ENCODE measurements around the gene COX4I1. TPM values are rescaled to one million over a fixed set of nuclear protein-coding genes. Genes with fewer than 3 reads are reported as not detected.

The COX4I1 gene
- total and polyA plus RNA-seq, 9 of the 15 experiments (the other 6 are each of a cell fraction or from before 2014, with no cell fraction given), result 651 to 2,356 (median 1,032) TPM

- no peak for TF ChIP-seq ATF2 (CRISPR knock-in tag; IDR thresholded peaks at IDR 0.05)
- TF ChIP-seq NUFIP1 (IDR thresholded peaks at IDR 0.05; ENCODE audit: partially characterized antibody), result no peak
- no peak for TF ChIP-seq PML (IDR thresholded peaks at IDR 0.05; ENCODE audit: low read length)
- TF ChIP-seq NFRKB (IDR thresholded peaks at IDR 0.05; ENCODE audit: low read depth), result no peak
These were observed 20.3 kb downstream of the COX4I1 start (continued) for GRCh38 chr16:85819771-85820170.

GRCh38 chr16:85820604-85821372 lies 21.3 kb downstream of the COX4I1 start:
- Histone ChIP-seq H3K27me3 (ENCODE audit: control insufficient read depth in 2 of 2, insufficient read depth in 2 of 2, low read length in 2 of 2) (peaks cover 6 to 37% of the 10 kb centered on the region in 2 experiments; a peak in 3 of 5 replicates), H3K9ac (ENCODE audit: insufficient read depth in 1 of 2, low read depth in 2 of 2, low read length in 2 of 2) (no peak overlapping the region), H4K20me1 (replicated peaks; ENCODE audit: control insufficient read depth, insufficient read depth, low read length) (peaks cover 8% of the 10 kb centered on the region), H3K27ac (ENCODE audit: extremely low read depth, low read depth, low read length) (no peak overlapping the region), H3K4me3 (no peak overlapping the region), H3K4me1 (replicated peaks in 1 of 2; ENCODE audit: control insufficient read depth in 2 of 2, insufficient read depth in 2 of 2, low read length in 2 of 2) (peaks cover 0 to 7% of the 10 kb centered on the region in 2 experiments; a peak in 1 of 5 replicates), H3K79me2 (ENCODE audit: control insufficient read depth, insufficient read depth, low read length) (no peaks in the 10 kb centered on the region), H2AFZ (ENCODE audit: low read depth, low read length) (no peak overlapping the region), H3K9me1 (ENCODE audit: control insufficient read depth, insufficient read depth, low read length) (no peaks in the 10 kb centered on the region), H3K4me2 (ENCODE audit: insufficient read depth, low read length) (no peak overlapping the region), H3K9me3 (replicated peaks; ENCODE audit: control insufficient read depth, insufficient read depth, low read depth, low read length) (no peaks in the 10 kb centered on the region), H3K36me3 (ENCODE audit: control insufficient read depth, insufficient read depth, low read length) (no peaks in the 10 kb centered on the region)
- ChIA-PET POLR2A (interaction anchor here (0.5 to 1.5 kb wide), 13 partner anchors 8 to 1118 kb away, joined by 3 to 5 read pairs (median 3); no protein-coding TSS in a partner anchor), CTCF (ENCODE audit: low intra/inter-chr PET ratio) (interaction anchor here (0.6 to 3.1 kb wide), 9 partner anchors 9 to 700 kb away, joined by 3 to 41 read pairs (median 4); no protein-coding TSS in a partner anchor)
- in situ Hi-C loops (cut with MboI) (loop anchor here (5.0 to 10.0 kb wide), 2 partner anchors 167 to 694 kb away; partner anchors contain the start of gene FOXF1), intact Hi-C loops (cut with micrococcal nuclease) (loop anchor here (1.0 to 5.0 kb wide), 4 partner anchors 77 to 697 kb away; partner anchors contain the start of gene IRF8)
- DNase-seq (ENCODE audit: extremely low read depth in 1 of 4, low spot score in 3 of 4), result no peak
- WGBS (ENCODE audit: insufficient coverage, low coverage, missing lambda C conversion rate), result 5% methylated on average over 22 of the region's 22 CpGs
- BruUV-seq (replicated peaks), result no TSS peak
- ATAC-seq, result no peak
- FAIRE-seq, result no peak
- no peak for TF ChIP-seq NFE2 (IDR thresholded peaks at IDR 0.05; ENCODE audit: low read depth)
- TF ChIP-seq MLLT1 (IDR thresholded peaks at IDR 0.05), result peak in 1 of 2 experiments; percentile 48; a peak in 1 of 4 replicates
- no peak for TF ChIP-seq HDAC6 (IDR thresholded peaks at IDR 0.05; ENCODE audit: low read depth, low read length)
- TF ChIP-seq ATF6 (CRISPR knock-in tag; IDR thresholded peaks at IDR 0.05), result no peak
- TF ChIP-seq STAT6 (CRISPR knock-in tag; IDR thresholded peaks at IDR 0.05), result no peak
- TF ChIP-seq ASH1L (IDR thresholded peaks at IDR 0.05; ENCODE audit: borderline replicate concordance, low read depth, partially characterized antibody), result no peak
